RWPE2 (cell line): ENCODE data around the gene CTAG1B.
A peak's percentile ranks its signal among the peaks of the same experiment; 100 is the strongest.
"Not testable (repeated sequence)": the region's sequence is repeated elsewhere in the genome, so short reads cannot be mapped to it uniquely, and the experiment has no call there.

Source experiments
- ATAC-seq: fragments of 200-7000 bp; cut with Tn5 transposase; 3 replicates; pipeline ENCODE4 v1.9.1; 2021; ENCODE audit warnings: low read depth
- DNase-seq: peaks from one replicate; pipeline ENCODE4 v3.0.0-alpha.2; 2020; ENCODE audit warnings: low spot score
- H3K27ac ChIP-seq: fragments of 450-650 bp; 2 replicates; pipeline ENCODE4 v1.5.1; 2017; ENCODE audit warnings: mild to moderate bottlenecking; ENCODE audit not compliant: poor library complexity, severe bottlenecking
- H3K27me3 ChIP-seq: fragments of 250-450 bp; sonication (Bioruptor Pico); 2 replicates; pipeline ENCODE4 v1.5.1; 2021; ENCODE audit warnings: mild to moderate bottlenecking, moderate library complexity; ENCODE audit not compliant: insufficient read depth, poor library complexity, severe bottlenecking
- H3K36me3 ChIP-seq: fragments of 250-450 bp; sonication (Bioruptor Pico); 2 replicates; pipeline ENCODE4 v1.5.1; 2020; ENCODE audit warnings: low read depth, mild to moderate bottlenecking, moderate library complexity
- H3K4me1 ChIP-seq: fragments of 250-450 bp; sonication (Bioruptor Pico); 2 replicates; pipeline ENCODE4 v1.5.1; 2021; ENCODE audit warnings: mild to moderate bottlenecking, moderate library complexity; ENCODE audit not compliant: insufficient read depth, poor library complexity, severe bottlenecking
- H3K4me3 ChIP-seq: fragments of 250-450 bp; sonication (Bioruptor Pico); 2 replicates; pipeline ENCODE4 v1.5.1; 2021; ENCODE audit warnings: mild to moderate bottlenecking, moderate library complexity; ENCODE audit not compliant: severe bottlenecking
- H3K9me3 ChIP-seq: fragments of 250-450 bp; sonication (Bioruptor Pico); 2 replicates; pipeline ENCODE4 v1.5.1; 2021; ENCODE audit warnings: mild to moderate bottlenecking, moderate library complexity; ENCODE audit not compliant: severe bottlenecking
- CTCF ChIP-seq: fragments of 450-650 bp; IDR thresholded peaks from one replicate; pipeline ENCODE4 v1.5.1; 2017; ENCODE audit warnings: mild to moderate bottlenecking, moderate library complexity; ENCODE audit not compliant: poor library complexity, severe bottlenecking

Gene CTAG1B

DNA sequence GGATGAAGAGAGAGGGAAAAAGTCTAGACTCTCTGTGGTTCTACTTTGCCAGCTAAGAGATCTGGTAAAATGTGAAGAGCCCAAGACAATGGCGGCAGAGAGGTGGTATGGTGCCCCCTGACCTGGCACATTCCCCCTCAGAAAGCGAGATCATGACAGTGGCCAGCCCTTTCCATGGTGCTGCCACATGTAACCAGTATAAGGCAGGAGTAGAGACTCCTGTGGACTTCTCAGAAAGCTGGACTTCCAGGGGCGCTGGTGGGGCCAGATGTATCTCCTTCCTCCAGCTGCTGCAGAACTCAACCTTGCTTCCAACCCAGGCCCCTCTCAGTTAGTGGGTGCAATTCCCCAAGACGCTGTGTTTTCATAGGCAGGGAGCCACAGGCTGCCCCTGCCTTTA, 24.6 kb downstream of the CTAG1B start:
- H3K36me3 ChIP-seq = no peaks in the 10 kb centered on the region
- peaks cover 17% of the 10 kb centered on the region for H3K4me1 ChIP-seq
- DNase-seq (no peak), ATAC-seq (no peak)
- H3K9me3 ChIP-seq = no peaks in the 10 kb centered on the region
- H3K27ac ChIP-seq = no peak overlapping the region
- H3K4me3 ChIP-seq = no peak overlapping the region
- no peak for TF ChIP-seq CTCF
- H3K27me3 ChIP-seq = no peaks in the 10 kb centered on the region

GRCh38 chrX:154593201-154593600, 25.9 kb downstream of the CTAG1B start:
- Histone ChIP-seq H3K4me3 (no peak overlapping the region), H3K9me3 (no peaks in the 10 kb centered on the region), H3K4me1 (peaks cover 17% of the 10 kb centered on the region), H3K27ac (no peak overlapping the region), H3K36me3 (no peaks in the 10 kb centered on the region), H3K27me3 (no peaks in the 10 kb centered on the region)
- ATAC-seq = no peak
- no peak for DNase-seq
- no peak for TF ChIP-seq CTCF

GRCh38 chrX:154592505-154592904, 26.6 kb downstream of the CTAG1B start:
- H3K36me3 ChIP-seq = no peaks in the 10 kb centered on the region
- no peak for TF ChIP-seq CTCF
- no peaks in the 10 kb centered on the region for H3K9me3 ChIP-seq
- no peak overlapping the region for H3K4me3 ChIP-seq
- H3K27ac ChIP-seq = no peak overlapping the region
- H3K4me1 ChIP-seq = peaks cover 17% of the 10 kb centered on the region
- ATAC-seq (no peak), DNase-seq (no peak)
- H3K27me3 ChIP-seq = no peaks in the 10 kb centered on the region

DNA sequence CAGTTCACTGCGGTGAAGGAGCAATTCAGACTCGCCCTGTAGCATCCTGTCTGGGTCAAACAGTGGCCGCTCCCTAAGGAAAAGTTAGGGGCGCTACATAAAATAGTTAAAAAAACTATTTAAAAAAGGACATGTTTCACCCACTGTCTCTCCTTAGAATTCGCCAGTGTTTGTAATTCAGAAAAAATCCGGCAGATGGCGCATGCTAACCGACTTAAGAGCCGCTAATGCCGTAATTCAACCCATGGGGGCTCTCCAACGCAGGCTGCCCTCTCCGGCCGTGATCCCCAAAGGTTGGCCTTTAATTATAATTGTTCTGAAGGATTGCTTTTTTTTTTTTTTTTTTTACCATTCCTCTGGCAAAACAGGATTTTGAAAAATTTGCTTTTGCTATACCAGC, 28.7 kb downstream of the CTAG1B start:
- not testable (repeated sequence) for H3K27me3 ChIP-seq, H3K4me3 ChIP-seq, H3K4me1 ChIP-seq, H3K9me3 ChIP-seq, H3K36me3 ChIP-seq, ATAC-seq, H3K27ac ChIP-seq, DNase-seq

GRCh38 chrX:154584585-154585183, 34.4 kb downstream of the CTAG1B start, which contains the start of gene CTAG1A:
CTAG1A (plus strand) TSS chrX:154585133; CDS start chrX:154585207, 74 bp downstream.
- not testable (repeated sequence) for H3K27ac ChIP-seq, H3K9me3 ChIP-seq, H3K4me1 ChIP-seq, DNase-seq, ATAC-seq, H3K4me3 ChIP-seq, H3K27me3 ChIP-seq, H3K36me3 ChIP-seq

DNA sequence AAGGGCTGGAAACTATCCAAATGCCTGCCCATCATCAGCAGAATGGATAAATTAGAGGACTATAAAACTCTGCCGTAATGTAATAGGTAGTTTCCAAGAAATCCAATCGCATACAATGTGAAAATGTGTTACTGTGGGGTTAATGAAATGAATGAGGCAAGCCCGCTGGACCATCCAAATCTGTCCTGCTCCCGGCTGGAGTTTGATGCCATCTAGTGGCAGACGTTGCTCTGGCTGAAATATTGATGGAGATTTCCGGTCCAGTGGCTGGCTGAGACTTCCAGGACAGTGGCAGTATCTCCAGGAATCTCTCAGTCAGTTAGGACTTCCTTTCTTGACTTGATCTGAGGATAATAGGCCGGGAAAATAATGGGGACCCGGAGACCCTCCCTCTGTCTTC, 36.1 kb downstream of the CTAG1B start:
- H3K36me3 ChIP-seq, H3K9me3 ChIP-seq, H3K4me3 ChIP-seq, H3K27ac ChIP-seq, H3K27me3 ChIP-seq, H3K4me1 ChIP-seq, DNase-seq: not testable (repeated sequence)
- ATAC-seq = peak; percentile 68

- H3K4me1 ChIP-seq, H3K36me3 ChIP-seq, DNase-seq, H3K4me3 ChIP-seq, H3K9me3 ChIP-seq, H3K27ac ChIP-seq, H3K27me3 ChIP-seq: not testable (repeated sequence)
- peak; percentile 61; the same call in 2 of the 3 replicates for ATAC-seq
These were observed 44.0 kb downstream of the CTAG1B start for GRCh38 chrX:154575076-154575475.

GRCh38 chrX:154573061-154573460, 46.0 kb downstream of the CTAG1B start:
- H3K27ac ChIP-seq, H3K4me1 ChIP-seq, DNase-seq, H3K36me3 ChIP-seq, H3K4me3 ChIP-seq, ATAC-seq, H3K27me3 ChIP-seq, H3K9me3 ChIP-seq: not testable (repeated sequence)

GRCh38 chrX:154570361-154570760, 48.7 kb downstream of the CTAG1B start:
- not testable (repeated sequence) for H3K27me3 ChIP-seq, H3K4me3 ChIP-seq, H3K4me1 ChIP-seq, DNase-seq, ATAC-seq, H3K27ac ChIP-seq, H3K9me3 ChIP-seq, H3K36me3 ChIP-seq
